Psoas muscle (tissue), 8 donors: ENCODE measurements around the gene PYCARD. TPM values are rescaled to one million over a fixed set of nuclear protein-coding genes. Genes with fewer than 3 reads are reported as not detected.
A peak's percentile ranks its signal among the peaks of the same experiment; 100 is the strongest.

Experiments
- ATAC-seq, 4 donors: fragments of 200-7000 bp; cut with Tn5 transposase; one replicate each; pipeline ENCODE4 v1.9.1; 2020; ENCODE audit warnings: moderate library complexity in 3 of 4, mild to moderate bottlenecking in 2 of 4
- DNase-seq, 2 donors: peaks; one replicate each; pipeline ENCODE4 v3.0.0-alpha.2; 2020
- H3K27ac ChIP-seq: fragments of 200-600 bp; one replicate; pipeline ENCODE4 v1.8.0; 2022
- H3K27me3 ChIP-seq, 3 donors: fragments of 200-600 bp in 1 of 3; one replicate each; pipeline versions ENCODE4 v1.6.1 to v1.8.0; 2013 to 2022; ENCODE audit warnings: low read length in 2 of 3, mild to moderate bottlenecking in 2 of 3, moderate library complexity in 1 of 3; ENCODE audit not compliant: insufficient read depth in 3 of 3
- H3K36me3 ChIP-seq, 2 donors: fragments of 200-600 bp in 1 of 2; one replicate each; pipeline versions ENCODE4 v1.6.1 to v1.8.0; 2013 to 2022; ENCODE audit warnings: low read depth in 1 of 2, mild to moderate bottlenecking in 1 of 2, moderate library complexity in 1 of 2; ENCODE audit not compliant: insufficient read depth in 1 of 2
- H3K4me1 ChIP-seq: fragments of 200-600 bp; one replicate; pipeline ENCODE4 v1.8.0; 2022
- H3K4me3 ChIP-seq: fragments of 200-600 bp; one replicate; pipeline ENCODE4 v1.8.0; 2022; ENCODE audit warnings: mild to moderate bottlenecking
- H3K9me3 ChIP-seq: fragments of 200-600 bp; one replicate; pipeline ENCODE4 v1.8.0; 2022
- CTCF ChIP-seq: fragments of 200-600 bp; IDR thresholded peaks from one replicate; pipeline ENCODE4 v1.8.0; 2022; ENCODE audit warnings: antibody characterized with exemption
- WGBS, 3 donors: extraction: QIAGEN DNeasy Blood & Tissue Kit; methylation state at CpG; one replicate each; pipeline versions ENCODE4 v1.1.6 to v1.1.7; 2013; 5-methylcytosine and 5-hydroxymethylcytosine counted together
- intact Hi-C, 2 donors: fragments of 100-400 bp; cut with DNase I; formaldehyde crosslinking; loops; one replicate each; pipeline versions ENCODE4 v1.11.0 to v1.14.2; 2022
- polyA plus RNA-seq, 3 donors: library from polyadenylated mRNA; stranded (reverse); fragments of 200-250 nt; gene quantifications; one replicate each; pipeline ENCODE4 v1.2.3, GENCODE V29; 2013
- total RNA-seq, 4 donors: library from RNA; stranded (reverse); fragmentation: NEBNext Ultra II Directional in 2 of 4; extraction: Animal tissue kit (Norgen Biotek cat#: 25700) in 2 of 4; gene quantifications; one replicate each; pipeline versions ENCODE4 v1.2.1 to v1.2.4, GENCODE V29; 2021 to 2023
- donor health status: healthy with polysubstance abuse.
- donor health status: DM: no; HTN: no; CAD: no; lungs with moderate emphysema.
- donor health status: Bipolar disorder and iron deficiency.
- donor health status: healthy.
- donor health status: DM: yes; HTN: yes; CAD: no.
- donor health status: DM: no; HTN: no; CAD: no.
- donor health status: DM: no; HTN: no; CAD: no.
- donor health status: DM: yes; HTN: yes; CAD: no.

PYCARD gene
- total and polyA plus RNA-seq, 7 donors: 2.1 to 4.9 (median 3.1) TPM

GRCh38 chr16:31229501-31229900, 26.9 kb upstream of the PYCARD start:
- DNase-seq: no peak
- no peaks in the 10 kb centered on the region for H3K27me3 ChIP-seq
- ATAC-seq: peak in 2 of 4 donors; percentile 2 to 38
- H3K9me3 ChIP-seq: no peaks in the 10 kb centered on the region
- intact Hi-C loops: no loop called here
- H3K4me1 ChIP-seq: no peaks in the 10 kb centered on the region
- H3K4me3 ChIP-seq: no peak overlapping the region
- H3K27ac ChIP-seq: no peak overlapping the region
- no peak for TF ChIP-seq CTCF
- H3K36me3 ChIP-seq: peaks cover 3 to 19% of the 10 kb centered on the region in 2 donors
- 50 to 60% (median 54%) methylated on average over 10 of the region's 10 CpGs for WGBS, 3 donors

- no peak for DNase-seq
- ATAC-seq: peak in 3 of 4 donors; percentile 29 to 45 (median 39)
- Histone ChIP-seq H3K36me3 (peaks cover 3 to 27% of the 10 kb centered on the region in 2 donors), H3K4me1 (no peaks in the 10 kb centered on the region), H3K9me3 (no peaks in the 10 kb centered on the region), H3K27me3 (no peaks in the 10 kb centered on the region), H3K27ac (no peak overlapping the region), H3K4me3 (no peak overlapping the region)
- intact Hi-C loops: no loop called here
- no peak for TF ChIP-seq CTCF
- 94 to 97% (median 95%) methylated on average over 4 of the region's 4 CpGs for WGBS, 3 donors
Observed at GRCh38 chr16:31228206-31228605, 25.6 kb upstream of the PYCARD start.

- DNase-seq (no peak), ATAC-seq (no peak)
- intact Hi-C loops: no loop called here
- 91 to 98% (median 95%) methylated on average over 3 of the region's 3 CpGs for WGBS, 3 donors
- Histone ChIP-seq H3K36me3 (peaks cover 3 to 48% of the 10 kb centered on the region in 2 donors), H3K4me1 (no peaks in the 10 kb centered on the region), H3K9me3 (no peaks in the 10 kb centered on the region), H3K4me3 (no peak overlapping the region), H3K27me3 (no peaks in the 10 kb centered on the region), H3K27ac (no peak overlapping the region)
- no peak for TF ChIP-seq CTCF
Observed at GRCh38 chr16:31225193-31225592, 22.6 kb upstream of the PYCARD start.

- peaks cover 3 to 56% of the 10 kb centered on the region in 2 donors for H3K36me3 ChIP-seq
- intact Hi-C loops: no loop called here
- WGBS, 3 donors: 80 to 81% (median 80%) methylated on average over 77 to 80 of the region's 80 CpGs
- ATAC-seq (no peak), DNase-seq (no peak)
- no peaks in the 10 kb centered on the region for H3K9me3 ChIP-seq
- H3K4me3 ChIP-seq: no peak overlapping the region
- H3K4me1 ChIP-seq: peaks cover 8% of the 10 kb centered on the region
- TF ChIP-seq CTCF: no peak
- H3K27ac ChIP-seq: no peak overlapping the region
- H3K27me3 ChIP-seq: no peaks in the 10 kb centered on the region
Observed at GRCh38 chr16:31224092-31224955, 21.8 kb upstream of the PYCARD start.
